ENCODE results near the gene DIAPH2.

DNA sequence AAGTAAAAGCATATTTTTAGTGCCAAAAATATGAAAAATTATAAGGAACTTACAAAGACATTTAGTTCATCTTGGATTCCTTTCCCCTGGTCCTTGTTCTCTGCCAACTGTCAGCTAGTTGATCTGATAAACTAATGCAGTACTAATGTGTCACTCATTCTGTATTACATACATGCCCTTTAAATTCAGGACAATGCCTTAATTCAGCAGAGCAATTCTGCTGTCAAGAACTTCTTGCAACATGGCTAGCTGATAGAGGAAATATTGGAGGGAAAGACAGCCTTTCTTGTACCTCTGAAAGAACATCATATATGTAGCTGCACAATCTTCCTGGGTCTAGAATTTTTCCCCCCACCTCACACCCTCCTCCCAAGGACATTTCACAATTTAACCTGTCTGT lies 679.2 kb downstream of the DIAPH2 start:
- TF ChIP-seq EZH2phosphoT487 (IDR thresholded peaks at IDR 0.05; ENCODE audit: borderline replicate concordance) = no peak
- no peak for TF ChIP-seq YY1 (IDR thresholded peaks at IDR 0.05; ENCODE audit: extremely low read depth, insufficient replicate concordance, low read depth, low read length)
- TF ChIP-seq, protein P1, sequence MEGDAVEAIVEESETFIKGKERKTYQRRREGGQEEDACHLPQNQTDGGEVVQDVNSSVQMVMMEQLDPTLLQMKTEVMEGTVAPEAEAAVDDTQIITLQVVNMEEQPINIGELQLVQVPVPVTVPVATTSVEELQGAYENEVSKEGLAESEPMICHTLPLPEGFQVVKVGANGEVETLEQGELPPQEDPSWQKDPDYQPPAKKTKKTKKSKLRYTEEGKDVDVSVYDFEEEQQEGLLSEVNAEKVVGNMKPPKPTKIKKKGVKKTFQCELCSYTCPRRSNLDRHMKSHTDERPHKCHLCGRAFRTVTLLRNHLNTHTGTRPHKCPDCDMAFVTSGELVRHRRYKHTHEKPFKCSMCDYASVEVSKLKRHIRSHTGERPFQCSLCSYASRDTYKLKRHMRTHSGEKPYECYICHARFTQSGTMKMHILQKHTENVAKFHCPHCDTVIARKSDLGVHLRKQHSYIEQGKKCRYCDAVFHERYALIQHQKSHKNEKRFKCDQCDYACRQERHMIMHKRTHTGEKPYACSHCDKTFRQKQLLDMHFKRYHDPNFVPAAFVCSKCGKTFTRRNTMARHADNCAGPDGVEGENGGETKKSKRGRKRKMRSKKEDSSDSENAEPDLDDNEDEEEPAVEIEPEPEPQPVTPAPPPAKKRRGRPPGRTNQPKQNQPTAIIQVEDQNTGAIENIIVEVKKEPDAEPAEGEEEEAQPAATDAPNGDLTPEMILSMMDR (IDR thresholded peaks at IDR 0.05 in 2 of 3, conservative IDR thresholded peaks at IDR 0.05 in 1 of 3; ENCODE audit: borderline replicate concordance in 1 of 3, insufficient read depth in 1 of 3, low read depth in 2 of 3, low read length in 2 of 3) = no peak
- TF ChIP-seq MAX (IDR thresholded peaks at IDR 0.05) = no peak
- no peak for TF ChIP-seq POLR2A (IDR thresholded peaks at IDR 0.05; ENCODE audit: borderline replicate concordance, extremely low read depth, insufficient read depth, insufficient read length)
- no peak for TF ChIP-seq EZH2 (IDR thresholded peaks at IDR 0.05)
- TF ChIP-seq RAD21 (IDR thresholded peaks at IDR 0.05; ENCODE audit: low read depth) = no peak
- TF ChIP-seq EGR1 (IDR thresholded peaks at IDR 0.05; ENCODE audit: low read depth) = no peak
- TF ChIP-seq POLR2AphosphoS5 (IDR thresholded peaks at IDR 0.05; ENCODE audit: low read depth, low read length) = no peak

Measured in HCT116 (cell line).